ENCODE results near the gene RANBP3.

DNA sequence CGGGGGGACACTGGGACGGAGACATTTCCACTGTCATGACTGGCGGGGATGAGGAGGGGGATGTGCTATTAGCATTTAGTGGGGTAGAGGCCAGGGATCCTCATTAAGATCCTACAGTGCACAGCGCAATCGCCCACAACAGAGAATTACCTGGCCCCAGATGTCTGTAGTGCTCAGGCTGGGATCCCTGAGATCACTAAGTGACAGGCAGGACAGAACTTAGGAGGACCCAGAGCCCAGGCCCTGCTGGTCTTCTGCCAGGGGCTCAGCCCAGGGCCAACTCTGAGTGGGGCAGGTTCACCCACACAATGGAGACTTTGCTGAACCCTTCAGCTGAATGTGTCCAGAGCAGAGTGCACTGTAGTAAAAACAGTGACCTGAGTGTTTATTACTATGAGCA lies 4.6 kb downstream of the RANBP3 start:
- TF ChIP-seq, protein P1, sequence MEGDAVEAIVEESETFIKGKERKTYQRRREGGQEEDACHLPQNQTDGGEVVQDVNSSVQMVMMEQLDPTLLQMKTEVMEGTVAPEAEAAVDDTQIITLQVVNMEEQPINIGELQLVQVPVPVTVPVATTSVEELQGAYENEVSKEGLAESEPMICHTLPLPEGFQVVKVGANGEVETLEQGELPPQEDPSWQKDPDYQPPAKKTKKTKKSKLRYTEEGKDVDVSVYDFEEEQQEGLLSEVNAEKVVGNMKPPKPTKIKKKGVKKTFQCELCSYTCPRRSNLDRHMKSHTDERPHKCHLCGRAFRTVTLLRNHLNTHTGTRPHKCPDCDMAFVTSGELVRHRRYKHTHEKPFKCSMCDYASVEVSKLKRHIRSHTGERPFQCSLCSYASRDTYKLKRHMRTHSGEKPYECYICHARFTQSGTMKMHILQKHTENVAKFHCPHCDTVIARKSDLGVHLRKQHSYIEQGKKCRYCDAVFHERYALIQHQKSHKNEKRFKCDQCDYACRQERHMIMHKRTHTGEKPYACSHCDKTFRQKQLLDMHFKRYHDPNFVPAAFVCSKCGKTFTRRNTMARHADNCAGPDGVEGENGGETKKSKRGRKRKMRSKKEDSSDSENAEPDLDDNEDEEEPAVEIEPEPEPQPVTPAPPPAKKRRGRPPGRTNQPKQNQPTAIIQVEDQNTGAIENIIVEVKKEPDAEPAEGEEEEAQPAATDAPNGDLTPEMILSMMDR (IDR thresholded peaks at IDR 0.05; ENCODE audit: low read length) = no peak
- no peak for TF ChIP-seq EZH2 (IDR thresholded peaks at IDR 0.05; ENCODE audit: borderline replicate concordance, low read length)
